HepG2 (cell line): ENCODE data around the gene TMX2. TPM values are rescaled to one million over a fixed set of nuclear protein-coding genes. Genes with fewer than 3 reads are reported as not detected.

Source experiments
- ARID2 ChIP-seq: sonication (generic); formaldehyde crosslinking; IDR thresholded peaks from 2 replicates; pipeline ENCODE4 v1.8.1; 2022; ENCODE audit warnings: mild to moderate bottlenecking, missing genetic modification reagents, borderline replicate concordance
- CREB1 ChIP-seq, 2 experiments: fragments of 450-650 bp in 1 of 2; IDR thresholded peaks; 2 replicates each; pipeline ENCODE4 v1.6.1; 2016 to 2017; ENCODE audit warnings: control low read depth in 1 of 2, mild to moderate bottlenecking in 1 of 2, missing compliant biosample characterization in 1 of 2, missing genetic modification characterization in 1 of 2
- FOXJ3 ChIP-seq: sonication (generic); formaldehyde crosslinking; IDR thresholded peaks from 2 replicates; pipeline ENCODE4 v1.4.0; 2020; ENCODE audit warnings: missing genetic modification reagents, mild to moderate bottlenecking, borderline replicate concordance
- HMG20B ChIP-seq: conservative IDR thresholded peaks from 2 replicates; pipeline ENCODE4 v1.6.1; 2016; ENCODE audit warnings: missing genetic modification reagents, missing compliant biosample characterization
- ISL2 ChIP-seq: sonication (generic); formaldehyde crosslinking; IDR thresholded peaks from 2 replicates; pipeline ENCODE4 v1.5.0; 2020; ENCODE audit warnings: missing genetic modification reagents
- SIN3A ChIP-seq: IDR thresholded peaks from 2 replicates; pipeline ENCODE4 v1.6.1; 2011; ENCODE audit warnings: low read depth, mild to moderate bottlenecking, control low read depth, low read length, borderline replicate concordance
- TCF7 ChIP-seq: sonication (generic); IDR thresholded peaks from 2 replicates; pipeline ENCODE4 v1.6.1; 2016; ENCODE audit warnings: antibody characterized with exemption, low read depth
- YY1 ChIP-seq: IDR thresholded peaks from 2 replicates; pipeline ENCODE4 v1.6.1; 2011; ENCODE audit warnings: low read length, low read depth, moderate library complexity, mild to moderate bottlenecking; ENCODE audit not compliant: insufficient read depth, insufficient replicate concordance
- ZNF333 ChIP-seq: sonication (generic); formaldehyde crosslinking; IDR thresholded peaks from 2 replicates; pipeline ENCODE4 v1.4.0; 2020; ENCODE audit warnings: mild to moderate bottlenecking, missing genetic modification reagents, borderline replicate concordance
- ZNF577 ChIP-seq: sonication (generic); formaldehyde crosslinking; IDR thresholded peaks from 2 replicates; pipeline ENCODE4 v1.4.0; 2020; ENCODE audit warnings: mild to moderate bottlenecking, low read depth, missing genetic modification reagents, borderline replicate concordance
- ZNF816 ChIP-seq: sonication (generic); formaldehyde crosslinking; IDR thresholded peaks from 2 replicates; pipeline ENCODE4 v1.8.0; 2022; ENCODE audit warnings: missing genetic modification reagents, mild to moderate bottlenecking, borderline replicate concordance
- polyA plus RNA-seq, 8 experiments: library from polyadenylated mRNA; depleted of rRNA in 3 of 8; stranded (reverse) in 7 of 8; unstranded in 1 of 8; fragments of >200 nt; fragmentation: Illumina TruSeq in 4 of 8; extraction: Trizol in 4 of 8; gene quantifications; 2 replicates each; pipeline versions ENCODE4 v1.2.1 to v1.2.3, GENCODE V29; 2011 to 2016; ENCODE audit warnings: low read depth in 4 of 8, missing spikeins in 1 of 8, mixed read lengths in 1 of 8; ENCODE audit not compliant: insufficient read depth in 1 of 8
- total RNA-seq, 5 experiments: library from RNA; depleted of rRNA; stranded (reverse); fragments of >200 nt; fragmentation: Illumina TruSeq; extraction: Trizol; gene quantifications; 2 replicates each; pipeline ENCODE4 v1.2.3, GENCODE V29; 2016; ENCODE audit warnings: low read depth in 1 of 5
- TF ChIP-seq, protein P1 (sequence below): sonication (generic); formaldehyde crosslinking; IDR thresholded peaks from 2 replicates; pipeline ENCODE4 v1.4.0; 2020; ENCODE audit warnings: missing genetic modification reagents
- TF ChIP-seq, protein P2 (sequence below): sonication (generic); formaldehyde crosslinking; IDR thresholded peaks from 2 replicates; pipeline ENCODE4 v1.4.0; 2020; ENCODE audit warnings: missing genetic modification reagents, borderline replicate concordance
- TF ChIP-seq, protein P3 (sequence below): sonication (generic); formaldehyde crosslinking; IDR thresholded peaks from 2 replicates; pipeline ENCODE4 v1.4.0; 2020; ENCODE audit warnings: missing genetic modification reagents
- TF ChIP-seq, protein P4 (sequence below): sonication (generic); formaldehyde crosslinking; IDR thresholded peaks from 2 replicates; pipeline ENCODE4 v1.4.0; 2020; ENCODE audit warnings: mild to moderate bottlenecking, missing genetic modification reagents
- TF ChIP-seq, protein P5 (sequence below): sonication (generic); formaldehyde crosslinking; IDR thresholded peaks from 2 replicates; pipeline ENCODE4 v1.4.0; 2020; ENCODE audit warnings: missing genetic modification reagents

Gene TMX2
- total and polyA plus RNA-seq, 2 of the 13 experiments (the other 11 are each of a cell fraction or from before 2014, with no cell fraction given) = 84.5 to 129 TPM

DNA sequence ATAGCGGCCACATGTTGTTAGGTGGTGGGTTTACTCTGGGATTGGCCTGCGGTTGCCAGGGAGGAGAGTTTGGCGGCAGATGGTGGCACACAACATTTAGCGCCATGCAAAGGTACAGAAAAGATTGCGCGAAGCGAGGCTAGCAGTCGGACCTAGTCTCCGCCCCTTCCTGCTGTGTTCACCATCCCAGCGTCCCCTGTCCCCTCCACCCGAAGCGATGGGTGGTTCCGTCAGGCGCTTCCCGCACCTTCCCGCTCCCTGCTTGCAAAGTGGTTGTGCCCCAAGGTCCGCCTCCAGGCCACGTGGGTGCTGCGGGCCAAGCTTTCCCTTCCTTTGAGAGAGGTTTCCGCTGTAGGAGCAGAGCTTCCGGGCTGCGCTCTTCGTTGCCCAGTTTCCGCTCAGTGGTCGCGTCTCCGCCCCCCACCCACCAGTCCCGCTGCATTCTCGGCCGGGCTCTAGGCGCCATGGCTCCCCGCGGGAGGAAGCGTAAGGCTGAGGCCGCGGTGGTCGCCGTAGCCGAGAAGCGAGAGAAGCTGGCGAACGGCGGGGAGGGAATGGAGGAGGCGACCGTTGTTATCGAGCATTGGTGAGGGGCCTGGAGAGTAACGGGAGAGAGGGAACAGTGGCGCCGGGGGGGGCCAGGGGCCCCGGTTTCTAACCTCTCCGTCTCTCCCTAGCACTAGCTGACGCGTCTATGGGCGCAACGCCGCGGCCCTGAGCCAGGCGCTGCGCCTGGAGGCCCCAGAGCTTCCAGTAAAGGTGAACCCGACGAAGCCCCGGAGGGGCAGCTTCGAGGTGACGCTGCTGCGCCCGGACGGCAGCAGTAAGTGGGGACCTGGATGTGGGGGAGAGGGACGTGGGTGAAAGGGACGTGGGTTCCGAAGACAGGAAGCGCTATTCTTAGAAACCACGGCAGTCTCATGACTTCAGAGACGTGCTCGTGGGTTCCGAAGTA, 29.0 kb downstream of the TMX2 start, which contains the start of gene SELENOH (continued):
- TF ChIP-seq, protein P1, sequence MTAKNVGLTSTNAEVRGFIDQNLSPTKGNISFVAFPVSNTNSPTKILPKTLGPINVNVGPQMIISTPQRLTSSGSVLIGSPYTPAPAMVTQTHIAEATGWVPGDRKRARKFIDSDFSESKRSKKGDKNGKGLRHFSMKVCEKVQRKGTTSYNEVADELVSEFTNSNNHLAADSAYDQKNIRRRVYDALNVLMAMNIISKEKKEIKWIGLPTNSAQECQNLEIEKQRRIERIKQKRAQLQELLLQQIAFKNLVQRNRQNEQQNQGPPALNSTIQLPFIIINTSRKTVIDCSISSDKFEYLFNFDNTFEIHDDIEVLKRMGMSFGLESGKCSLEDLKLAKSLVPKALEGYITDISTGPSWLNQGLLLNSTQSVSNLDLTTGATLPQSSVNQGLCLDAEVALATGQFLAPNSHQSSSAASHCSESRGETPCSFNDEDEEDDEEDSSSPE (CRISPR knock-in tag) = peak; percentile 83
- TF ChIP-seq, protein P2, sequence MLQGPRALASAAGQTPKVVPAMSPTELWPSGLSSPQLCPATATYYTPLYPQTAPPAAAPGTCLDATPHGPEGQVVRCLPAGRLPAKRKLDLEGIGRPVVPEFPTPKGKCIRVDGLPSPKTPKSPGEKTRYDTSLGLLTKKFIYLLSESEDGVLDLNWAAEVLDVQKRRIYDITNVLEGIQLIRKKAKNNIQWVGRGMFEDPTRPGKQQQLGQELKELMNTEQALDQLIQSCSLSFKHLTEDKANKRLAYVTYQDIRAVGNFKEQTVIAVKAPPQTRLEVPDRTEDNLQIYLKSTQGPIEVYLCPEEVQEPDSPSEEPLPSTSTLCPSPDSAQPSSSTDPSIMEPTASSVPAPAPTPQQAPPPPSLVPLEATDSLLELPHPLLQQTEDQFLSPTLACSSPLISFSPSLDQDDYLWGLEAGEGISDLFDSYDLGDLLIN (CRISPR knock-in tag) = no peak
- no peak for TF ChIP-seq FOXJ3 (CRISPR knock-in tag)
- TF ChIP-seq, protein P3, sequence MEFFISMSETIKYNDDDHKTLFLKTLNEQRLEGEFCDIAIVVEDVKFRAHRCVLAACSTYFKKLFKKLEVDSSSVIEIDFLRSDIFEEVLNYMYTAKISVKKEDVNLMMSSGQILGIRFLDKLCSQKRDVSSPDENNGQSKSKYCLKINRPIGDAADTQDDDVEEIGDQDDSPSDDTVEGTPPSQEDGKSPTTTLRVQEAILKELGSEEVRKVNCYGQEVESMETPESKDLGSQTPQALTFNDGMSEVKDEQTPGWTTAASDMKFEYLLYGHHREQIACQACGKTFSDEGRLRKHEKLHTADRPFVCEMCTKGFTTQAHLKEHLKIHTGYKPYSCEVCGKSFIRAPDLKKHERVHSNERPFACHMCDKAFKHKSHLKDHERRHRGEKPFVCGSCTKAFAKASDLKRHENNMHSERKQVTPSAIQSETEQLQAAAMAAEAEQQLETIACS = no peak; the same call in 1 of the 2 replicates
- no peak for TF ChIP-seq TCF7
- TF ChIP-seq, protein P4, sequence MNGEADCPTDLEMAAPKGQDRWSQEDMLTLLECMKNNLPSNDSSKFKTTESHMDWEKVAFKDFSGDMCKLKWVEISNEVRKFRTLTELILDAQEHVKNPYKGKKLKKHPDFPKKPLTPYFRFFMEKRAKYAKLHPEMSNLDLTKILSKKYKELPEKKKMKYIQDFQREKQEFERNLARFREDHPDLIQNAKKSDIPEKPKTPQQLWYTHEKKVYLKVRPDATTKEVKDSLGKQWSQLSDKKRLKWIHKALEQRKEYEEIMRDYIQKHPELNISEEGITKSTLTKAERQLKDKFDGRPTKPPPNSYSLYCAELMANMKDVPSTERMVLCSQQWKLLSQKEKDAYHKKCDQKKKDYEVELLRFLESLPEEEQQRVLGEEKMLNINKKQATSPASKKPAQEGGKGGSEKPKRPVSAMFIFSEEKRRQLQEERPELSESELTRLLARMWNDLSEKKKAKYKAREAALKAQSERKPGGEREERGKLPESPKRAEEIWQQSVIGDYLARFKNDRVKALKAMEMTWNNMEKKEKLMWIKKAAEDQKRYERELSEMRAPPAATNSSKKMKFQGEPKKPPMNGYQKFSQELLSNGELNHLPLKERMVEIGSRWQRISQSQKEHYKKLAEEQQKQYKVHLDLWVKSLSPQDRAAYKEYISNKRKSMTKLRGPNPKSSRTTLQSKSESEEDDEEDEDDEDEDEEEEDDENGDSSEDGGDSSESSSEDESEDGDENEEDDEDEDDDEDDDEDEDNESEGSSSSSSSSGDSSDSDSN = peak; percentile 91
- TF ChIP-seq ARID2 (CRISPR knock-in tag) = no peak
- TF ChIP-seq ISL2 (CRISPR knock-in tag) = peak; percentile 52; the same call in 1 of the 2 replicates
- no peak for TF ChIP-seq YY1
- no peak for TF ChIP-seq ZNF816 (CRISPR knock-in tag)
- TF ChIP-seq ZNF577 = no peak
- TF ChIP-seq CREB1 (IDR thresholded peaks at IDR 0.05) = no peak
- TF ChIP-seq CREB1 (CRISPR knock-in tag; IDR thresholded peaks at IDR 0.05) = no peak; the same call in 1 of the 2 replicates
- TF ChIP-seq SIN3A = peak; percentile 69; the same call in 1 of the 2 replicates
- TF ChIP-seq ZNF333 (CRISPR knock-in tag) = no peak; the same call in 1 of the 2 replicates
- TF ChIP-seq, protein P5, sequence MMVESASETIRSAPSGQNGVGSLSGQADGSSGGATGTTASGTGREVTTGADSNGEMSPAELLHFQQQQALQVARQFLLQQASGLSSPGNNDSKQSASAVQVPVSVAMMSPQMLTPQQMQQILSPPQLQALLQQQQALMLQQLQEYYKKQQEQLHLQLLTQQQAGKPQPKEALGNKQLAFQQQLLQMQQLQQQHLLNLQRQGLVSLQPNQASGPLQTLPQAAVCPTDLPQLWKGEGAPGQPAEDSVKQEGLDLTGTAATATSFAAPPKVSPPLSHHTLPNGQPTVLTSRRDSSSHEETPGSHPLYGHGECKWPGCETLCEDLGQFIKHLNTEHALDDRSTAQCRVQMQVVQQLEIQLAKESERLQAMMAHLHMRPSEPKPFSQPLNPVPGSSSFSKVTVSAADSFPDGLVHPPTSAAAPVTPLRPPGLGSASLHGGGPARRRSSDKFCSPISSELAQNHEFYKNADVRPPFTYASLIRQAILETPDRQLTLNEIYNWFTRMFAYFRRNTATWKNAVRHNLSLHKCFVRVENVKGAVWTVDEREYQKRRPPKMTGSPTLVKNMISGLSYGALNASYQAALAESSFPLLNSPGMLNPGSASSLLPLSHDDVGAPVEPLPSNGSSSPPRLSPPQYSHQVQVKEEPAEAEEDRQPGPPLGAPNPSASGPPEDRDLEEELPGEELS = peak; percentile 39
- TF ChIP-seq HMG20B (CRISPR knock-in tag) = 0 out of 2 replicates have a peak, but pooled peaks have one; percentile 19
